Lower lobe of right lung (tissue), 2 donors: ENCODE results near the gene FNIP2. TPM values are rescaled to one million over a fixed set of nuclear protein-coding genes. Genes with fewer than 3 reads are reported as not detected.

Experiments used
- ATAC-seq, 2 donors: fragments of 200-7000 bp; cut with Tn5 transposase; one replicate each; pipeline ENCODE4 v1.9.1; 2020 to 2022; ENCODE audit warnings: mild to moderate bottlenecking in 2 of 2, moderate library complexity in 2 of 2
- DNase-seq: peaks from one replicate; pipeline ENCODE4 v3.0.0-alpha.2; 2020
- H3K27ac ChIP-seq: fragments of 200-600 bp; one replicate; pipeline ENCODE4 v1.8.0; 2022
- H3K27me3 ChIP-seq: fragments of 200-600 bp; one replicate; pipeline ENCODE4 v1.8.0; 2022; ENCODE audit warnings: low read depth
- H3K36me3 ChIP-seq: fragments of 200-600 bp; one replicate; pipeline ENCODE4 v1.8.0; 2022; ENCODE audit warnings: mild to moderate bottlenecking
- H3K4me1 ChIP-seq: fragments of 200-600 bp; one replicate; pipeline ENCODE4 v1.8.0; 2022
- H3K4me3 ChIP-seq: fragments of 200-600 bp; one replicate; pipeline ENCODE4 v1.8.0; 2022; ENCODE audit warnings: mild to moderate bottlenecking
- H3K9me3 ChIP-seq: fragments of 200-600 bp; one replicate; pipeline ENCODE4 v1.8.0; 2022
- CTCF ChIP-seq: fragments of 200-600 bp; IDR thresholded peaks from one replicate; pipeline ENCODE4 v1.8.0; 2022; ENCODE audit warnings: antibody characterized with exemption, mild to moderate bottlenecking
- intact Hi-C: fragments of 100-400 bp; cut with DNase I; formaldehyde crosslinking; loops from one replicate; pipeline ENCODE4 v1.11.0; 2022
- total RNA-seq: library from RNA; stranded (reverse); fragmentation: NEBNext Ultra II Directional; extraction: Animal tissue kit (Norgen Biotek cat#: 25700); gene quantifications from one replicate; pipeline ENCODE4 v1.2.1, GENCODE V29; 2021
- donor health status: DM: no; HTN: yes; CAD: no; lungs with severe emphysema.

Gene FNIP2
- total RNA-seq, 1 donor from 2014 or later: 90.7 TPM

DNA sequence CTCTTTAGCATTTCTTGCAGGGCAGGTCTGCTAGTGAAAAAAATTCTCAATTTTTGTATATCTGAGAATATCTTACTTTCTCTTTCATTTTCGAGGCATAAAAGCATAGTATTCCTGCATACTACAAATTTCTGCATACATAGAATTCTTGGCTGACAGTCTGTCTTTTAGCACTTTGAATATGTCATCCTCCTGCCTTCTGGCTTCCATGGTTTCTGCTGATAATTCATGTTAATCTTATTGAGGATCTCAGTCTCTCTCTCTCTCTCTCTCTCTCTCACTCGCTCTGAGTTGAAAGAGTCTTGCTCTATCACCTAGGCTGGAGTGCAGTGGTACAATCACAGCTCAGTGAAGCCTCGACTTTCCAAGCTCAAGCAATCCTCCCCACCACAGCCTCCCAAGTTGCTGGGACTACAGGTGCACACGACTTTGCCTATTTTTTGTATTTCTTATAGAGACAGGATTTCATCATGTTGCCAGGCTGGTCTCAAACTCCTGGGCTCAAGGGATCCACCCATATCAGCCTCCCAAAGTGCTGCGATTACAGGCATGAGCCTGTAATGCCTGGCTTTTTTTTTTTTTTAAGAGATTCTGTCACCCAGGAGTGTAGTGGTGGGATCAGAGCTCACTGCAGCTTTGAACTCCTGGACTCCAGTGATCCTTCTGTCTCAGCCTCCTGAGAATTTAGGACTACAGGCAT is 161.3 kb downstream of the FNIP2 start:
- intact Hi-C loops: no loop called here
- ATAC-seq (no peak), DNase-seq (no peak)
- Histone ChIP-seq H3K27ac (no peak overlapping the region), H3K4me3 (no peak overlapping the region), H3K36me3 (no peaks in the 10 kb centered on the region), H3K4me1 (no peaks in the 10 kb centered on the region), H3K27me3 (no peaks in the 10 kb centered on the region), H3K9me3 (no peaks in the 10 kb centered on the region)
- no peak for TF ChIP-seq CTCF

DNA sequence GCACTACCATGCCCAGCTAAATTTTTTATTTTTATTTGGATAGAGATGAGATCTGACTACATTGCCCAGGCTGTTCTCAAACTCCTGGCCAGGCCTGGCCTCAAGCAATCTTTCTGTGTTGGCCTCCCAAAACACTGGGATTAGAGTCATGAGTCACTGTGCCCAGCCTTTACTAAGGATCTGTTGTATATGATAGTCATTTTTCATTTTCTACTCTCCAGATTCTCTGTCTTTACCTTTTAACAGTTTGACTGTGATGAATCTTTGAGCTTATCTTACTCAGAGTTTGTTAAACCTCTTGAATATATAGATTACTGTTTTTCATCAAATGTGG is 161.8 kb downstream of the FNIP2 start:
- ATAC-seq (no peak), DNase-seq (no peak)
- intact Hi-C loops: no loop called here
- H3K4me1 ChIP-seq: no peaks in the 10 kb centered on the region
- H3K27me3 ChIP-seq: no peaks in the 10 kb centered on the region
- no peaks in the 10 kb centered on the region for H3K36me3 ChIP-seq
- no peaks in the 10 kb centered on the region for H3K9me3 ChIP-seq
- no peak overlapping the region for H3K4me3 ChIP-seq
- H3K27ac ChIP-seq: no peak overlapping the region
- TF ChIP-seq CTCF: no peak

- DNase-seq: no peak
- ATAC-seq: no peak
- Histone ChIP-seq H3K27me3 (no peaks in the 10 kb centered on the region), H3K27ac (no peak overlapping the region), H3K4me1 (no peaks in the 10 kb centered on the region), H3K36me3 (no peaks in the 10 kb centered on the region), H3K9me3 (no peaks in the 10 kb centered on the region), H3K4me3 (no peak overlapping the region)
- intact Hi-C loops: no loop called here
- TF ChIP-seq CTCF: no peak
Observed at GRCh38 chr4:158933236-158933635, 164.4 kb downstream of the FNIP2 start.

- no peak for ATAC-seq
- Histone ChIP-seq H3K36me3 (no peaks in the 10 kb centered on the region), H3K27ac (no peak overlapping the region), H3K4me1 (no peaks in the 10 kb centered on the region), H3K9me3 (no peaks in the 10 kb centered on the region), H3K27me3 (no peaks in the 10 kb centered on the region), H3K4me3 (no peak overlapping the region)
- DNase-seq: no peak
- no peak for TF ChIP-seq CTCF
- intact Hi-C loops: no loop called here
Observed at GRCh38 chr4:158934996-158935669, 166.3 kb downstream of the FNIP2 start.

- intact Hi-C loops: no loop called here
- H3K27ac ChIP-seq: no peak overlapping the region
- DNase-seq (no peak), ATAC-seq (peak; percentile 52 to 62)
- H3K9me3 ChIP-seq: no peaks in the 10 kb centered on the region
- H3K27me3 ChIP-seq: no peaks in the 10 kb centered on the region
- H3K4me3 ChIP-seq: no peak overlapping the region
- H3K36me3 ChIP-seq: no peaks in the 10 kb centered on the region
- TF ChIP-seq CTCF: no peak
- no peaks in the 10 kb centered on the region for H3K4me1 ChIP-seq
Observed at GRCh38 chr4:158936238-158936637, 167.4 kb downstream of the FNIP2 start.
